Spinal cord (tissue), 10 donors: ENCODE data around the gene IL1RAPL1. TPM values are rescaled to one million over a fixed set of nuclear protein-coding genes. Genes with fewer than 3 reads are reported as not detected.

Experiments
- DNase-seq, 6 donors: peaks; one replicate each; pipeline versions ENCODE4 v3.0.0 to v3.0.0-alpha.2; 2013 to 2015; ENCODE audit warnings: low spot score in 6 of 6, low read depth in 4 of 6
- H3K27ac ChIP-seq: one replicate; pipeline ENCODE4 v1.5.1; 2013; ENCODE audit warnings: low read depth, low read length, control low read depth
- H3K27me3 ChIP-seq: one replicate; pipeline ENCODE4 v1.6.1; 2013; ENCODE audit warnings: low read length; ENCODE audit not compliant: control insufficient read depth, insufficient read depth
- H3K36me3 ChIP-seq: one replicate; pipeline ENCODE4 v1.6.1; 2013; ENCODE audit warnings: low read length; ENCODE audit not compliant: control insufficient read depth, insufficient read depth
- H3K4me1 ChIP-seq: one replicate; pipeline ENCODE4 v1.6.1; 2013; ENCODE audit warnings: low read length; ENCODE audit not compliant: control insufficient read depth, insufficient read depth
- H3K4me3 ChIP-seq: one replicate; pipeline ENCODE4 v1.5.1; 2013; ENCODE audit warnings: low read depth, low read length, control low read depth
- H3K9me3 ChIP-seq: one replicate; pipeline ENCODE4 v1.6.1; 2013; ENCODE audit warnings: low read length; ENCODE audit not compliant: control insufficient read depth, insufficient read depth
- WGBS: methylation state at CpG from one replicate; pipeline ENCODE4 v1.1.5; 2013; ENCODE audit warnings: missing lambda C conversion rate; ENCODE audit not compliant: insufficient coverage; 5-methylcytosine and 5-hydroxymethylcytosine counted together
- polyA plus RNA-seq, 2 donors: library from polyadenylated mRNA; unstranded; fragments of 120-200 nt; gene quantifications; one replicate each; pipeline ENCODE4 v1.2.1, GENCODE V29; 2013; ENCODE audit not compliant: insufficient read length in 2 of 2
- total RNA-seq, 2 donors: library from RNA; depleted of rRNA in 1 of 2; stranded (reverse); fragments of 120-200 nt in 1 of 2; fragments of >200 nt in 1 of 2; gene quantifications; one replicate each; pipeline versions ENCODE4 v1.2.3 to v1.2.4, GENCODE V29; 2013 to 2014
- donor health status: healthy.

The IL1RAPL1 gene
- total and polyA plus RNA-seq, 4 donors, result 2.3 to 24.5 (median 7.0) TPM

DNA sequence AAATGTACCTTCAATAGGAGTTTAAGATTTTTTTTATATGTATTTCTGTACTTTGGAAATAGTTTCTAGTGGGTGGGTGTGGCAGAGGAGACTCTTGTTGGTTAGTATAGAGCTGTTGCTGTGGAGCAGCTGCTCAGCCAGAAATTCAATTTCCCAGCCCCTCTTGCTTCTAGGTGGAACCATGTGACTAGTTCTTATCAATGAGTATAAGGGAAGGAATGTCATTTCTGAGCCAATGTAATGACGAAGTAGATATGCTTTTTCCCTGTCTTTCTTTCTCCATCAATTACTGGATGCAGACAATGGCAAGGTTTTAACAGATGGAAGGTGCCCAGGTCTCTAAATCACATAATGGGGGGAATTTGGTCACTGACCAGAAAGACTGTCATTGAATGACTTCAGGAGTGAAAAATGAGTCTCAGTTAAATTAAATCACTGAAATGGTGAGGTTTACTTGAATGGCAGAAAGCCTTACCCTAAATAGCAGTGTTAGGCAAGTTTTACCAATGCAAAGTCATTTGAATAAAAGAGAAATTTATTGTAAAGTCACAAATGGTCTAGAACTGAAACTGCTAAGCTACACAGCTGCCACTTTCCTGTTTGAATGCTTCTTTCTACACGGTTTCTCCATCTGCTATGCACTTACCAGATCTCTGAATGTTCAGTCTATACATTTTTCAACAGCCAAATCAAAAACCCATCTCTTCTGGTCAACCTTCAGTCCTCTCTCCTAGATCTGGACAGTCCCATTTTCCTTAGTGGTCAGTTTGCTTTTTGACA lies 832.7 kb downstream of the IL1RAPL1 start:
- Histone ChIP-seq H3K27me3 (no peaks in the 10 kb centered on the region), H3K4me1 (no peaks in the 10 kb centered on the region), H3K9me3 (no peaks in the 10 kb centered on the region), H3K36me3 (no peaks in the 10 kb centered on the region), H3K4me3 (no peak overlapping the region), H3K27ac (no peak overlapping the region)
- peak in 1 of 6 donors; percentile 3 for DNase-seq
- WGBS, result 25% methylated on average over 1 of the region's 2 CpGs

DNA sequence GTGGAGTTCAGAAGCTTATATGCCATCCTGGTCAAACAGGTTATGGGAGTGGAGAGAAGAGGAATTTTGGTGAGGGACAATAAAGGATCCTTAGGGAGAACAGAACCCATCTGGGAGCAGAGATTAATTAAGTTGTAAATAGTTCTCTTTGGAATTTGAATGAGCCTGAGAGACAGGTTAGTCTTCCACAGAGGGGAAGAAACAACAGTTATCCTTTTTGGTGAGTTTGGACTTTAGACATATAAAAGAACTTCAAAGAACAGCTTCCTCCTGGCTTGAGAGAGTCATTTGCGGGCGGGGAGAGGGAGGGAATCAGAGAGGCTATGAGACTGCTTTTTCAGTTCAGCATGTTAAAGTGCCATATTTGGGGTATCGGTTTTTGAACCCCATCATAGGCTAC lies 834.8 kb downstream of the IL1RAPL1 start:
- Histone ChIP-seq H3K27ac (no peak overlapping the region), H3K4me3 (no peak overlapping the region), H3K36me3 (no peaks in the 10 kb centered on the region), H3K27me3 (no peaks in the 10 kb centered on the region), H3K4me1 (no peaks in the 10 kb centered on the region), H3K9me3 (no peaks in the 10 kb centered on the region)
- no CpG with 5 or more reads among the region's 3 CpGs for WGBS
- DNase-seq, result no peak

DNA sequence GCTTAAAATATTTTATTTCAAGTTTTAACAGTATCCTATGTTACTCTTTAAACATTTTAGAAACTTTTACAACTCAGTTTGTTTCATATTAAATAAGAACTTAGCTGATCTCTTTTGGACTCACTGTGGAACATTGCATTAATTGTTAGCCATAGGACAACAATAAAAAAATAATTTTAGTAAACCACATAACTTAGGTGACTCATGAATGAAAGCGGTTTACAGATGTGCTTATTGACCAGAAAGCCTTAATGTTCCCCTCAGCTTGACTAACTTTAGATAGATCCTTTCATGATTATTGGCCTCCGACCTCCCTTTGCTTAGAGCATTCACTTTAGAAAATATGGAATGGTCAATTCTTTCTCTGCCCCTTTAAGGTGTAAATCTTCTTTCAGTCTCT lies 844.6 kb downstream of the IL1RAPL1 start:
- H3K27me3 ChIP-seq, result no peaks in the 10 kb centered on the region
- no peak overlapping the region for H3K27ac ChIP-seq
- no peak for DNase-seq
- no peak overlapping the region for H3K4me3 ChIP-seq
- H3K9me3 ChIP-seq, result no peaks in the 10 kb centered on the region
- WGBS, result no CpG with 5 or more reads among the region's 2 CpGs
- no peaks in the 10 kb centered on the region for H3K4me1 ChIP-seq
- no peaks in the 10 kb centered on the region for H3K36me3 ChIP-seq

DNA sequence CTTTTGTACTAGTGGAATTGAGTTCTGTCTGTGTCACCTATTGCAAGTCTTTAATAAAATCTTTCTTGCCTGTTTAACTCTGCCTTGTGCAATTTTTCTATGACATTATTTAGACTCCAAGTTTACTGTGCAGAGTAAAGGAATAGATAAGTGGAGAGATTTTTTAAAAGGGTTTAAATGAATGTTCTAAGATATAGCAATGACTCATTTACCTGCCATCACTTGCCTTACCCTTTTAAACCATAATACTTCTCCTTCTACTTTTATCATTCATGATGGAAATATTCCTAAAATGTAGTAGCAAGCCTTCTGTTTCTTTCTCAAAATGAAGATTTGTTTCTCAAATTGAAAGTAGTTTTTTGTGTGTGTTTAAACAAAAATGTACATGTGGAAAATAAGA lies 845.3 kb downstream of the IL1RAPL1 start:
- DNase-seq, result no peak
- no peaks in the 10 kb centered on the region for H3K27me3 ChIP-seq
- peaks cover 2% of the 10 kb centered on the region for H3K9me3 ChIP-seq
- H3K36me3 ChIP-seq, result no peaks in the 10 kb centered on the region
- H3K4me3 ChIP-seq, result no peak overlapping the region
- no peaks in the 10 kb centered on the region for H3K4me1 ChIP-seq
- no peak overlapping the region for H3K27ac ChIP-seq

DNA sequence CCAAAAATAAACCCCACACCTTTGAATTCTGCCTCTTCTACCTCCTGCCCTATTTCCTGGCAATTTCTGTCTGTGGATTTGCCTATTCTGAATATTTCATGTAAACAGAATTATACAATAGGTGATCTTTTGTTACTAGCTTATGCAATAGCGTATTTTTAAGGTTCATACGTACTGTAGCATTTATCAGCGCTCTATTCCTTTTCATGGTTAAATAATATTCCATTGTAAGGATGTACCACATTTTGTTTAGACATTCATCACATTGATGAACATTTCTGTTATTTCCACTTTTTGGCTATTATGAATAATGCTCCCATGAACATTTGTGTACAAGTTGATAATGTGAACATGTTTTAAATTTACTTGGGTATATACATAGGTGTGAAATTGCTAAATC lies 847.7 kb downstream of the IL1RAPL1 start:
- WGBS, result no CpG with 5 or more reads among the region's 3 CpGs
- H3K9me3 ChIP-seq, result peaks cover 2% of the 10 kb centered on the region
- no peak overlapping the region for H3K27ac ChIP-seq
- no peaks in the 10 kb centered on the region for H3K27me3 ChIP-seq
- DNase-seq, result no peak
- no peaks in the 10 kb centered on the region for H3K4me1 ChIP-seq
- no peak overlapping the region for H3K4me3 ChIP-seq
- H3K36me3 ChIP-seq, result no peaks in the 10 kb centered on the region

DNA sequence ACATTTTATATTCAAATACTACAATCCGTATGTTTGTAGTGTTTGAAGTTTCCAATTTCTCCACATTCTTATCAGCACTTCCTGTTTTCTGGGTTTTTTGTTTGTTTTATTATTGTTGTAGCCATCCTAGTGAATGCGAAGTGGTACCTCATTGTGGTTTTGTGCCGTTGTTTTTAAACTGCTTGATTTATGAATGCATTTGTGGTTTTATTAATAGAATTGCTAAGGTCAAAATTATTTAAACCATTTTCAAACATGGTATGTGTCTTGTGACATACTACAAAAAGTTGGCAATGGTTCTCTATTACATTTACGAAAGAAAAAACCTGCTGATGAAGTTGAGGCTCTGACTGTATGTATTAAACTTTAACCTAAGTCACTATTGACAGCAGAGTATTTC lies 848.1 kb downstream of the IL1RAPL1 start:
- H3K9me3 ChIP-seq, result peaks cover 2% of the 10 kb centered on the region
- no peaks in the 10 kb centered on the region for H3K27me3 ChIP-seq
- no peak for DNase-seq
- H3K27ac ChIP-seq, result no peak overlapping the region
- H3K4me3 ChIP-seq, result no peak overlapping the region
- no CpG with 5 or more reads among the region's 4 CpGs for WGBS
- H3K36me3 ChIP-seq, result no peaks in the 10 kb centered on the region
- H3K4me1 ChIP-seq, result no peaks in the 10 kb centered on the region

DNA sequence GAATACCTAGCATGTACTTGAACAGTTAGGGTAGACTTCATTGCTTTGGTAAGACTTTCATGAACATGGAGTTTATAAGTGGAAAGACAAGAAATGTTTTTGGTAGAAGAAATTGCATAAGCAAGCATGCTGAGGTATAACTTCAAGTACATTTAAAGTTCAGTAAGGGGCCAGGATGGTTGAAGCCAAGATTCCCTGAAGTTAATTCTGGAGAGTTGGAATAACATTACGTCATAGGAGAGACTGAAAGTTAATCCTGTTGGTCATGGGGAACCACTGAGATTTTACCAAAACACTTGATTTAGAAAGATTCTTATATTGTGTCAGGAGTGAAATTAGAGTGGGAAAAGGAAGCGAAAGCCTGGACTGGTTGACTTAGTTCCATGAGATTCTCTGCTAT lies 860.6 kb downstream of the IL1RAPL1 start:
- Histone ChIP-seq H3K36me3 (no peaks in the 10 kb centered on the region), H3K4me1 (no peaks in the 10 kb centered on the region), H3K27me3 (no peaks in the 10 kb centered on the region), H3K27ac (no peak overlapping the region), H3K9me3 (no peaks in the 10 kb centered on the region), H3K4me3 (no peak overlapping the region)
- DNase-seq, result no peak
- no CpG with 5 or more reads among the region's 2 CpGs for WGBS

DNA sequence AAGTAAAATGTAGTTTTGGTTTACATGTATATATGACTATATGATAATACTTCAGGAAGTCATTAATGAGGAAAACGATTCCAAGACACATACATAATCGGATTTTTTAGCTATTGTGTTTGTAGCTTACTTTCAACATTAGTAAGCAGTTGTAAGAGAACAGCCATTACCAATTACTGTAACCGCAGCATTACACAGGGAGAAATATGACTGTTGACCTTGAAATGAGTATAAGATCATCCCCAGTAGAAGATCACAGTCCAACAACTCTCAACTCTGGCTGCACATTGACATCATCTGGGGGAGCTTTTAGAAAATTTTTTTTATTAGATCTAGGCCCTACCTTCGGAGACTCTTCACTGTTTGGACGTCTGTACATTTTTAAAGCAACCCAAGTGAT lies 866.1 kb downstream of the IL1RAPL1 start:
- no peaks in the 10 kb centered on the region for H3K4me1 ChIP-seq
- H3K4me3 ChIP-seq, result no peak overlapping the region
- no peak overlapping the region for H3K27ac ChIP-seq
- no peaks in the 10 kb centered on the region for H3K9me3 ChIP-seq
- no CpG with 5 or more reads among the region's 5 CpGs for WGBS
- H3K27me3 ChIP-seq, result no peaks in the 10 kb centered on the region
- no peak for DNase-seq
- H3K36me3 ChIP-seq, result no peaks in the 10 kb centered on the region

DNA sequence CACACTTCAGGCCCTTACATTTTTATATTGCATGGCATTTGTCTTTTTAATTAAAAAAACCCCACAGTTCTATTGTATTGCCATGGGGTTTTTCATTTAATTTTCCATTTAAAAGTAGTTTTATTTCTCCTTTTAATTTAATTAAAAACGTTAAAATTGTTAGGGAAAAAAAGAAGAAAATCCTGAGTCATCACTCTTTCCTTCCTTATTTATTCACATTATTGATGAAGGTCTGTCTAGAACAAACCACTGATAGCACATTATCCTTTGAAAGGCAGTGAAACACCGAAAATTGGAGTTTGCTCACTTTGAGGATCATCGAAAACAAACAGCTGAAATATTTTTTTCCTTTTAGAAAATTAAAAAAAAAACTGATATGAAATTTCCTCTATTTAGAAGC lies 868.5 kb downstream of the IL1RAPL1 start:
- Histone ChIP-seq H3K9me3 (no peaks in the 10 kb centered on the region), H3K4me3 (no peak overlapping the region), H3K27me3 (no peaks in the 10 kb centered on the region), H3K4me1 (no peaks in the 10 kb centered on the region), H3K36me3 (no peaks in the 10 kb centered on the region), H3K27ac (no peak overlapping the region)
- no peak for DNase-seq
- no CpG with 5 or more reads among the region's 3 CpGs for WGBS

DNA sequence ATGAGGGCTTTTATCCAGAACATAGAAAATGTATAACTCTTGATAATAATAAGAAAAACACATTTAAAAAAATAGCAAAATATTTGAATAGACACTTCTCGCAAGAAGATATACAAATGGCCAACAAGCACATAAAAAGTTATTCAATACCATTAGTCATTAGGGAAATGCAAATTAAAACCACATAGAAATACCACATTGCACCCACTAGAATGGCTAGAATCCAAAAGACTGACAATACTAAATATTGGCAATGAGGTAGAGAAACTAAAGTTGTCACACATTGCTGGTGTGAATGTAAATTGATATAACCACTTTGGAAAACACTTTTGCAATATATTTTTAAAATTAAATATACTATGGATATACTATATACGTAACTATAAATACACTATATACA lies 873.8 kb downstream of the IL1RAPL1 start:
- H3K9me3 ChIP-seq, result no peaks in the 10 kb centered on the region
- no peak for DNase-seq
- H3K27ac ChIP-seq, result no peak overlapping the region
- WGBS, result no CpG with 5 or more reads among the region's 2 CpGs
- no peaks in the 10 kb centered on the region for H3K36me3 ChIP-seq
- H3K4me1 ChIP-seq, result no peaks in the 10 kb centered on the region
- no peak overlapping the region for H3K4me3 ChIP-seq
- no peaks in the 10 kb centered on the region for H3K27me3 ChIP-seq
